ENCODE results near the gene OR1I1.

- no peak for TF ChIP-seq CTCF (IDR thresholded peaks at IDR 0.05; ENCODE audit: insufficient read depth, low read length)
- no peak for TF ChIP-seq REST (IDR thresholded peaks at IDR 0.05; ENCODE audit: insufficient replicate concordance, low read depth)
- no peak for TF ChIP-seq SPI1 (IDR thresholded peaks at IDR 0.05; ENCODE audit: borderline replicate concordance, low read depth)
- no peak for TF ChIP-seq POLR2AphosphoS5 (IDR thresholded peaks at IDR 0.05; ENCODE audit: low read depth)
Observed at GRCh38 chr19:15035795-15036311, 46.2 kb upstream of the OR1I1 start.
